ENCODE data around the gene EEF1AKMT3. TPM values are rescaled to one million over a fixed set of nuclear protein-coding genes. Genes with fewer than 3 reads are reported as not detected.
A peak's percentile ranks its signal among the peaks of the same experiment; 100 is the strongest.
"Not testable (repeated sequence)": the region's sequence is repeated elsewhere in the genome, so short reads cannot be mapped to it uniquely, and the experiment has no call there.

Gene EEF1AKMT3
- total RNA-seq, 1 donor from 2014 or later = 4.2 TPM

GRCh38 chr12:57771873-57772428 lies 463 bp upstream of the EEF1AKMT3 start, which contains the start of gene METTL1:
TSS of gene METTL1 (minus strand) at chr12:57772105. CDS start at chr12:57772083, 22 bp downstream.
- Histone ChIP-seq H3K9ac (ENCODE audit: low read depth in 1 of 3, low read length in 3 of 3) (peak within 1 kb of the TSS; percentile 85 to 94 (median 92)), H3K27ac (ENCODE audit: low read depth, low read length) (peak within 1 kb of the TSS; percentile 79), H3K36me3 (ENCODE audit: control insufficient read depth in 3 of 3, insufficient read depth in 3 of 3, low read length in 3 of 3) (peaks cover 25 to 39% (median 27%) of the 10 kb centered on the region in 3 donors), H3K27me3 (ENCODE audit: control insufficient read depth in 3 of 3, insufficient read depth in 3 of 3, low read length in 3 of 3) (peaks cover 5 to 8% (median 6%) of the 10 kb centered on the region in 3 donors), H3K9me3 (ENCODE audit: control insufficient read depth in 3 of 3, low read length in 3 of 3) (no peaks in the 10 kb centered on the region), H3K4me1 (ENCODE audit: control insufficient read depth in 3 of 3, insufficient read depth in 3 of 3, low read length in 3 of 3) (peaks cover 20 to 31% (median 24%) of the 10 kb centered on the region in 3 donors), H3K4me3 (ENCODE audit: low read length in 3 of 3) (peak within 1 kb of the TSS; percentile 89 to 99 (median 98))

- H3K27me3 ChIP-seq (ENCODE audit: control insufficient read depth in 3 of 3, insufficient read depth in 3 of 3, low read length in 3 of 3); H3K27ac ChIP-seq (ENCODE audit: low read depth, low read length); H3K4me3 ChIP-seq (ENCODE audit: low read length in 3 of 3); H3K9me3 ChIP-seq (ENCODE audit: control insufficient read depth in 3 of 3, low read length in 3 of 3); H3K9ac ChIP-seq (ENCODE audit: low read depth in 1 of 3, low read length in 3 of 3): not testable (repeated sequence)
- peaks cover 13 to 23% (median 15%) of the 10 kb centered on the region in 3 donors for H3K36me3 ChIP-seq (ENCODE audit: control insufficient read depth in 3 of 3, insufficient read depth in 3 of 3, low read length in 3 of 3)
- peaks cover 20 to 26% (median 22%) of the 10 kb centered on the region in 3 donors for H3K4me1 ChIP-seq (ENCODE audit: control insufficient read depth in 3 of 3, insufficient read depth in 3 of 3, low read length in 3 of 3)
Observed at GRCh38 chr12:57774634-57775033, 2.2 kb downstream of the EEF1AKMT3 start.

DNA sequence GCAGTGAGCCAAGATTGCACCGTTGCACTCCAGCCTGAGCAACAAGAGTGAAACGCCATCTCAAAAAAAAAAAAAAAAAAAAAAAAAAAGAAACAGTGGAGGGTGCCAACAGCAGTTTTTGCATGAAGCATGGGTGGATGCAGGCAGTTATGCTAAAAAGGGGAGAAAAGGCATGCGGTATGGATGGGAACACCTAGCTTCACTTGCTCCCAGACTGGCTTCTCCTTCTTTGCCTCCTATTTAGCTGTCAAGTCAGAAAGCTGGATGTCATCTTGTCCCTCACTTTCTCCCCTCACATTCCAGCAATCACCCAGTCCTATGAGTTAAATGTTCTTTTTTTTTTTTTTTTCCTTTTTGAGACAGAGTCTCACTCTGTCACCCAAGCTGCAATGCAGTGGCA lies 2.6 kb downstream of the EEF1AKMT3 start:
- Histone ChIP-seq H3K9ac (ENCODE audit: low read depth in 1 of 3, low read length in 3 of 3) (no peak overlapping the region), H3K9me3 (ENCODE audit: control insufficient read depth in 3 of 3, low read length in 3 of 3) (no peaks in the 10 kb centered on the region), H3K27ac (ENCODE audit: low read depth, low read length) (no peak overlapping the region), H3K4me3 (ENCODE audit: low read length in 3 of 3) (no peak overlapping the region), H3K27me3 (ENCODE audit: control insufficient read depth in 3 of 3, insufficient read depth in 3 of 3, low read length in 3 of 3) (no peaks in the 10 kb centered on the region), H3K36me3 (ENCODE audit: control insufficient read depth in 3 of 3, insufficient read depth in 3 of 3, low read length in 3 of 3) (peaks cover 11 to 22% (median 15%) of the 10 kb centered on the region in 3 donors), H3K4me1 (ENCODE audit: control insufficient read depth in 3 of 3, insufficient read depth in 3 of 3, low read length in 3 of 3) (peaks cover 22 to 26% (median 23%) of the 10 kb centered on the region in 3 donors)

GRCh38 chr12:57775563-57776246 lies 3.3 kb downstream of the EEF1AKMT3 start:
- Histone ChIP-seq H3K36me3 (ENCODE audit: control insufficient read depth in 3 of 3, insufficient read depth in 3 of 3, low read length in 3 of 3) (peaks cover 10 to 22% (median 12%) of the 10 kb centered on the region in 3 donors), H3K4me1 (ENCODE audit: control insufficient read depth in 3 of 3, insufficient read depth in 3 of 3, low read length in 3 of 3) (peaks cover 22 to 23% (median 23%) of the 10 kb centered on the region in 3 donors), H3K9ac (ENCODE audit: low read depth in 1 of 3, low read length in 3 of 3) (no peak overlapping the region), H3K4me3 (ENCODE audit: low read length in 3 of 3) (no peak overlapping the region), H3K27ac (ENCODE audit: low read depth, low read length) (no peak overlapping the region), H3K9me3 (ENCODE audit: control insufficient read depth in 3 of 3, low read length in 3 of 3) (no peaks in the 10 kb centered on the region), H3K27me3 (ENCODE audit: control insufficient read depth in 3 of 3, insufficient read depth in 3 of 3, low read length in 3 of 3) (no peaks in the 10 kb centered on the region)

- H3K27me3 ChIP-seq (ENCODE audit: control insufficient read depth in 3 of 3, insufficient read depth in 3 of 3, low read length in 3 of 3) = no peaks in the 10 kb centered on the region
Observed at GRCh38 chr12:57776247-57776587, 3.8 kb downstream of the EEF1AKMT3 start.

DNA sequence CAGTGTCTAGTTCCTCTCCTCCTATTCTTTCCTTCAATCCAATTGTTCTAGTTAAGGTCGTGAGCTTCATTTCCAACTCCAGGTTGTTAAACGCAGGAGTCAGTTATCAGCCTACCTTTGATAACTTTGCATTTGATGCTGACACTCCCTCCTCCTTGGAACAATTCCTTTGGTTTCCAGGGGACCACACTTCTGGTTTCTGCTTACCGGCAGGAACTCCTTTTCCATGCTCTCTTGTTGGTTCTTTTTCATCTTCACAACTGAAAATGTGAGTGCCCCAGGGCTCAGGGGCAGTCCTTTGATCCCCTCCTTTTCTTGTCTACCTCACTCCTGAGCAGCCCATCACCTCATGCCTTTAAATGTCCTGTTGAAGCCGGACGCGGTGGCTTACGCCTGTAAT lies 5.0 kb downstream of the EEF1AKMT3 start:
- peaks cover 10 to 16% (median 11%) of the 10 kb centered on the region in 3 donors for H3K4me1 ChIP-seq (ENCODE audit: control insufficient read depth in 3 of 3, insufficient read depth in 3 of 3, low read length in 3 of 3)
- no peak overlapping the region for H3K4me3 ChIP-seq (ENCODE audit: low read length in 3 of 3)
- no peaks in the 10 kb centered on the region for H3K27me3 ChIP-seq (ENCODE audit: control insufficient read depth in 3 of 3, insufficient read depth in 3 of 3, low read length in 3 of 3)
- no peak overlapping the region for H3K9ac ChIP-seq (ENCODE audit: low read depth in 1 of 3, low read length in 3 of 3)
- H3K36me3 ChIP-seq (ENCODE audit: control insufficient read depth in 3 of 3, insufficient read depth in 3 of 3, low read length in 3 of 3) = peaks cover 6 to 20% (median 9%) of the 10 kb centered on the region in 3 donors
- no peak overlapping the region for H3K27ac ChIP-seq (ENCODE audit: low read depth, low read length)
- no peaks in the 10 kb centered on the region for H3K9me3 ChIP-seq (ENCODE audit: control insufficient read depth in 3 of 3, low read length in 3 of 3)

More at GRCh38 chr12:57776247-57776587, 3.8 kb downstream of the EEF1AKMT3 start:
- H3K9ac ChIP-seq (ENCODE audit: low read depth in 1 of 3, low read length in 3 of 3) = no peak overlapping the region
- peaks cover 17 to 19% (median 18%) of the 10 kb centered on the region in 3 donors for H3K4me1 ChIP-seq (ENCODE audit: control insufficient read depth in 3 of 3, insufficient read depth in 3 of 3, low read length in 3 of 3)
- no peak overlapping the region for H3K27ac ChIP-seq (ENCODE audit: low read depth, low read length)
- H3K36me3 ChIP-seq (ENCODE audit: control insufficient read depth in 3 of 3, insufficient read depth in 3 of 3, low read length in 3 of 3) = peaks cover 6 to 20% (median 9%) of the 10 kb centered on the region in 3 donors
- H3K9me3 ChIP-seq (ENCODE audit: control insufficient read depth in 3 of 3, low read length in 3 of 3) = no peaks in the 10 kb centered on the region
- no peak overlapping the region for H3K4me3 ChIP-seq (ENCODE audit: low read length in 3 of 3)

DNA sequence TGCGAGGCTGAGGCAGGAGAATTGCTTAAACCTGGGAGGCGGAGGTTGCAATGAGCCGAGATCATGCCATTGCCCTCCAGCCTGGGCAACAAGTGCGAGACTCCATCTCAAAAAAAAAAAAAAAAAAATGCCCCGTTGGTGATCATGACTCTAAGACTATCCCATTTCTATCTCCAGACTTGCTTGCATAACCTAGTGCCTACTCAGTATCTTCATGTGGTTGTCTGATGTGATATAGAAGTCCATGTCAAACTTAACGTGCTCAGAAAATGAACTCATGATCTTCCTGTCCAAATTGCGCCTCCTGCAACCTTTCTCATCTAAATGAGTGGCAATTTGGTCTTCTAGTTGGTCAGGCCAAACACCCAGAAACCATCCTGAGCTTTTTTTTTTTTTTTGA lies 5.5 kb downstream of the EEF1AKMT3 start:
- Histone ChIP-seq H3K4me3 (ENCODE audit: low read length in 3 of 3) (no peak overlapping the region), H3K9me3 (ENCODE audit: control insufficient read depth in 3 of 3, low read length in 3 of 3) (no peaks in the 10 kb centered on the region), H3K27ac (ENCODE audit: low read depth, low read length) (no peak overlapping the region), H3K27me3 (ENCODE audit: control insufficient read depth in 3 of 3, insufficient read depth in 3 of 3, low read length in 3 of 3) (no peaks in the 10 kb centered on the region), H3K9ac (ENCODE audit: low read depth in 1 of 3, low read length in 3 of 3) (no peak overlapping the region), H3K36me3 (ENCODE audit: control insufficient read depth in 3 of 3, insufficient read depth in 3 of 3, low read length in 3 of 3) (peaks cover 6 to 20% (median 12%) of the 10 kb centered on the region in 3 donors), H3K4me1 (ENCODE audit: control insufficient read depth in 3 of 3, insufficient read depth in 3 of 3, low read length in 3 of 3) (peaks cover 5 to 14% (median 8%) of the 10 kb centered on the region in 3 donors)

DNA sequence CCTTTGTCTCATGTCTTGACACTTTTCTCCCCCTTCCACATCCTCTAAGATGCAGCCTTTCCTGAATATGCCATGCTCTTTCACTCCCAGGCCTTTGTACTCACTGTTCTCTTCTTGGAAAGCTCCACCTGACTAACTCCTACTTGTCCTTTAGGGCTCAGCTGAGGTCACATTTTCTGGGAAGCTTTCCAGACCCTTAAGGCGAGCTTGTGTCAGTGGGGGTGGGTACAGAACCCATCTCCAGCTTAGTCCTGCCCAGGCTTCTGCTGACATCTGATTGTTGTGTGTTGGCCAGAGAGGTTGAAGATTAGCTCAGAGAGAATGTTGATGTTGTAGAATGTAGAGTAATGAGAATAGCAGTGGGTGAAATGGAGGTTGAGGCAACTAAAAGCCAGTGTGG lies 7.3 kb downstream of the EEF1AKMT3 start:
- peaks cover 8 to 19% (median 10%) of the 10 kb centered on the region in 3 donors for H3K4me1 ChIP-seq (ENCODE audit: control insufficient read depth in 3 of 3, insufficient read depth in 3 of 3, low read length in 3 of 3)
- H3K36me3 ChIP-seq (ENCODE audit: control insufficient read depth in 3 of 3, insufficient read depth in 3 of 3, low read length in 3 of 3) = peaks cover 3 to 19% (median 14%) of the 10 kb centered on the region in 3 donors
- no peak overlapping the region for H3K9ac ChIP-seq (ENCODE audit: low read depth in 1 of 3, low read length in 3 of 3)
- no peak overlapping the region for H3K4me3 ChIP-seq (ENCODE audit: low read length in 3 of 3)
- H3K27ac ChIP-seq (ENCODE audit: low read depth, low read length) = no peak overlapping the region
- no peaks in the 10 kb centered on the region for H3K27me3 ChIP-seq (ENCODE audit: control insufficient read depth in 3 of 3, insufficient read depth in 3 of 3, low read length in 3 of 3)
- H3K9me3 ChIP-seq (ENCODE audit: control insufficient read depth in 3 of 3, low read length in 3 of 3) = no peaks in the 10 kb centered on the region

DNA sequence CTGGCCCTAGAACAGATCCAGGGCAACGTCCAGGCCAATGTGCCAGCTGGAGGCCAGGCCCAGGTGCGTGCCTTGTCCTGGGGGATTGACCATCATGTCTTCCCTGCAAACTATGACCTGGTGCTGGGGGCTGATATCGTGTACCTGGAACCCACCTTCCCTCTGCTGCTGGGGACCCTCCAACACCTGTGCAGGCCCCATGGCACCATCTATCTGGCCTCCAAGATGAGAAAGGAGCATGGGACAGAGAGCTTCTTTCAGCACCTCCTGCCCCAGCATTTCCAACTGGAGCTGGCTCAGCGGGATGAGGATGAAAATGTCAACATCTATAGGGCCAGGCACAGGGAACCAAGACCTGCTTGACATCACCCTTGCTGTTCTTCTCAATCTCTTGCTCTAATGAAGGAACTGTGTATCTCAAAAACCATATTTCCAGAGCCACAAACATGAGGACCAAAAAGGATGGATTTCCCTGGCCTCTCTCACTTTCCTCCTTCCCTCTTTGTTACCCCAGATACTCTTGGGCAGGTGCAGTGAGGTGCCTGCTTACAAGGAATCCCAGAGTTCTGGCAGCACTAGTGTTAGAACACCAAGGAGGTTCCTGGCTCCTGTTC lies 8.0 kb downstream of the EEF1AKMT3 start:
- H3K4me3 ChIP-seq (ENCODE audit: low read length in 3 of 3) = no peak overlapping the region
- H3K4me1 ChIP-seq (ENCODE audit: control insufficient read depth in 3 of 3, insufficient read depth in 3 of 3, low read length in 3 of 3) = peaks cover 8 to 19% (median 10%) of the 10 kb centered on the region in 3 donors
- no peaks in the 10 kb centered on the region for H3K9me3 ChIP-seq (ENCODE audit: control insufficient read depth in 3 of 3, low read length in 3 of 3)
- H3K27ac ChIP-seq (ENCODE audit: low read depth, low read length) = no peak overlapping the region
- H3K36me3 ChIP-seq (ENCODE audit: control insufficient read depth in 3 of 3, insufficient read depth in 3 of 3, low read length in 3 of 3) = peaks cover 6 to 22% (median 14%) of the 10 kb centered on the region in 3 donors
- H3K27me3 ChIP-seq (ENCODE audit: control insufficient read depth in 3 of 3, insufficient read depth in 3 of 3, low read length in 3 of 3) = no peaks in the 10 kb centered on the region
- H3K9ac ChIP-seq (ENCODE audit: low read depth in 1 of 3, low read length in 3 of 3) = no peak overlapping the region

GRCh38 chr12:57781244-57781643 lies 8.8 kb downstream of the EEF1AKMT3 start:
- Histone ChIP-seq H3K27me3 (ENCODE audit: control insufficient read depth in 3 of 3, insufficient read depth in 3 of 3, low read length in 3 of 3) (no peaks in the 10 kb centered on the region), H3K4me1 (ENCODE audit: control insufficient read depth in 3 of 3, insufficient read depth in 3 of 3, low read length in 3 of 3) (peaks cover 8 to 19% (median 10%) of the 10 kb centered on the region in 3 donors), H3K27ac (ENCODE audit: low read depth, low read length) (no peak overlapping the region), H3K4me3 (ENCODE audit: low read length in 3 of 3) (no peak overlapping the region), H3K9me3 (ENCODE audit: control insufficient read depth in 3 of 3, low read length in 3 of 3) (no peaks in the 10 kb centered on the region), H3K36me3 (ENCODE audit: control insufficient read depth in 3 of 3, insufficient read depth in 3 of 3, low read length in 3 of 3) (peaks cover 11 to 24% (median 21%) of the 10 kb centered on the region in 3 donors), H3K9ac (ENCODE audit: low read depth in 1 of 3, low read length in 3 of 3) (no peak overlapping the region)
